Measurements from ENCODE around the gene OPTN.

Gene OPTN

DNA sequence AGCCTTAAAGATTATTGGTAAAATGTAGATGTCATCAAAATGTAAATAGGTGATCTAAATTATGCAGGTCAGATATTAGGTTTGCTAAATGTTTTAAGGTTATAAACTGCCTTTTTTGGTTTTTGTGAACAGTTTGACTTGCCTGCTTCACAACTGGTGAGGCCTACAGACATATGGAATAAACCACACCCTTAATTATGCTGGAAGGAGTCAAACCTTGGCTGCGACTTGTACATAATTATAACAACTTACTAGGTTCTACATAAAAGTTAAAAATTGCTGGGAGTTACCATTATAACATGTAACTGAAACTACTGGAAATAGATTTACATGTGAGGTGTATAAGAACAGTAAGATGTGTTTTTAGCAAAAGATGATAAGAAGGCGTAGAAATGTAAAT, 31.5 kb upstream of the OPTN start:
- no peak overlapping the region for H3K27ac ChIP-seq
- H3K9ac ChIP-seq = no peak overlapping the region
- H3K4me3 ChIP-seq (ENCODE audit: low read depth, low read length) = no peak overlapping the region
- H3K4me1 ChIP-seq = no peaks in the 10 kb centered on the region
- H3K36me3 ChIP-seq (ENCODE audit: control insufficient read depth, insufficient read depth, low read length) = no peaks in the 10 kb centered on the region
- no peak overlapping the region for H3K4me2 ChIP-seq (ENCODE audit: low read length)
- H3K9me3 ChIP-seq (ENCODE audit: control insufficient read depth, low read length) = no peaks in the 10 kb centered on the region
- no peak for TF ChIP-seq CTCF (IDR thresholded peaks at IDR 0.05)
- H2AFZ ChIP-seq = no peak overlapping the region
- no peaks in the 10 kb centered on the region for H3K79me2 ChIP-seq
- H3K27me3 ChIP-seq (ENCODE audit: control insufficient read depth, insufficient read depth, low read length) = no peaks in the 10 kb centered on the region

GRCh38 chr10:13072339-13072738, 27.6 kb upstream of the OPTN start:
- Histone ChIP-seq H3K9ac (no peak overlapping the region), H3K27me3 (ENCODE audit: control insufficient read depth, insufficient read depth, low read length) (no peaks in the 10 kb centered on the region), H3K4me2 (ENCODE audit: low read length) (no peak overlapping the region), H3K79me2 (no peaks in the 10 kb centered on the region), H3K27ac (no peak overlapping the region), H3K4me1 (no peaks in the 10 kb centered on the region), H3K9me3 (ENCODE audit: control insufficient read depth, low read length) (no peaks in the 10 kb centered on the region), H3K36me3 (ENCODE audit: control insufficient read depth, insufficient read depth, low read length) (no peaks in the 10 kb centered on the region), H2AFZ (no peak overlapping the region), H3K4me3 (ENCODE audit: low read depth, low read length) (no peak overlapping the region)
- no peak for TF ChIP-seq CTCF (IDR thresholded peaks at IDR 0.05)

GRCh38 chr10:13074563-13075451, 25.2 kb upstream of the OPTN start:
- H3K9me3 ChIP-seq (ENCODE audit: control insufficient read depth, low read length) = no peaks in the 10 kb centered on the region
- no peaks in the 10 kb centered on the region for H3K4me1 ChIP-seq
- H2AFZ ChIP-seq = no peak overlapping the region
- H3K79me2 ChIP-seq = no peaks in the 10 kb centered on the region
- no peaks in the 10 kb centered on the region for H3K36me3 ChIP-seq (ENCODE audit: control insufficient read depth, insufficient read depth, low read length)
- no peaks in the 10 kb centered on the region for H3K27me3 ChIP-seq (ENCODE audit: control insufficient read depth, insufficient read depth, low read length)
- peak; percentile 50 for TF ChIP-seq CTCF (IDR thresholded peaks at IDR 0.05)
- no peak overlapping the region for H3K4me2 ChIP-seq (ENCODE audit: low read length)
- no peak overlapping the region for H3K4me3 ChIP-seq (ENCODE audit: low read depth, low read length)
- no peak overlapping the region for H3K27ac ChIP-seq
- no peak overlapping the region for H3K9ac ChIP-seq

GRCh38 chr10:13078912-13079775, 20.8 kb upstream of the OPTN start:
- no peak overlapping the region for H3K27ac ChIP-seq
- no peak overlapping the region for H3K4me3 ChIP-seq (ENCODE audit: low read depth, low read length)
- no peaks in the 10 kb centered on the region for H3K9me3 ChIP-seq (ENCODE audit: control insufficient read depth, low read length)
- H3K27me3 ChIP-seq (ENCODE audit: control insufficient read depth, insufficient read depth, low read length) = no peaks in the 10 kb centered on the region
- H3K79me2 ChIP-seq = no peaks in the 10 kb centered on the region
- H3K36me3 ChIP-seq (ENCODE audit: control insufficient read depth, insufficient read depth, low read length) = no peaks in the 10 kb centered on the region
- H3K9ac ChIP-seq = no peak overlapping the region
- H3K4me2 ChIP-seq (ENCODE audit: low read length) = no peak overlapping the region
- no peak for TF ChIP-seq CTCF (IDR thresholded peaks at IDR 0.05)
- H3K4me1 ChIP-seq = no peaks in the 10 kb centered on the region
- no peak overlapping the region for H2AFZ ChIP-seq

Data from parathyroid adenoma (tissue), 2 donors.